Neural cell (in vitro differentiated cells): ENCODE data around the gene MAPK9. TPM values are rescaled to one million over a fixed set of nuclear protein-coding genes. Genes with fewer than 3 reads are reported as not detected.

ENCODE experiments used
- H2AFZ ChIP-seq: fragments of 200-600, 300-800 bp; sonication (generic), shearing (Covaris generic); 2 replicates; pipeline ENCODE4 v1.6.0; 2014; ENCODE audit warnings: low read depth, mild to moderate bottlenecking, antibody characterized with exemption, low read length, moderate library complexity
- H3F3A ChIP-seq: fragments of 200-600 bp; shearing (Covaris generic); 2 replicates; pipeline ENCODE4 v1.6.1; 2016; ENCODE audit warnings: mild to moderate bottlenecking, moderate library complexity, mixed read lengths, antibody characterized with exemption, low read length; ENCODE audit not compliant: insufficient read depth, poor library complexity, severe bottlenecking
- H3K27ac ChIP-seq: fragments of 200-600, 300-800 bp; sonication (generic), shearing (Covaris generic); 2 replicates; pipeline ENCODE4 v1.5.1; 2014; ENCODE audit warnings: mild to moderate bottlenecking, low read length, moderate library complexity
- H3K27me3 ChIP-seq: fragments of 300-800, 200-600 bp; sonication (generic), shearing (Covaris generic); 2 replicates; pipeline ENCODE4 v1.6.0; 2014; ENCODE audit warnings: mild to moderate bottlenecking, low read depth, low read length, moderate library complexity; ENCODE audit not compliant: insufficient read depth
- H3K36me3 ChIP-seq: fragments of 300-800, 200-600 bp; sonication (generic), shearing (Covaris generic); 2 replicates; pipeline ENCODE4 v1.5.1; 2014; ENCODE audit warnings: mild to moderate bottlenecking, antibody characterized with exemption, low read length, moderate library complexity; ENCODE audit not compliant: insufficient read depth
- H3K4me2 ChIP-seq: fragments of 300-800, 200-600 bp; sonication (generic), shearing (Covaris generic); 2 replicates; pipeline ENCODE4 v1.6.0; 2014; ENCODE audit warnings: mild to moderate bottlenecking, low read length
- H3K4me3 ChIP-seq: fragments of 300-800, 200-600 bp; sonication (generic), shearing (Covaris generic); 2 replicates; pipeline ENCODE4 v1.5.1; 2014; ENCODE audit warnings: mild to moderate bottlenecking, low read length, moderate library complexity
- H3K79me2 ChIP-seq: fragments of 200-600 bp; shearing (Covaris generic); replicated peaks from 2 replicates; pipeline ENCODE4 v1.6.0; 2014; ENCODE audit warnings: mild to moderate bottlenecking, low read length, moderate library complexity; ENCODE audit not compliant: insufficient read depth
- H3K9ac ChIP-seq: fragments of 300-800, 200-600 bp; sonication (generic), shearing (Covaris generic); 2 replicates; pipeline ENCODE4 v1.6.1; 2016; ENCODE audit warnings: mild to moderate bottlenecking, low read length, mixed read lengths
- H3K9me2 ChIP-seq: fragments of 200-600 bp; shearing (Covaris generic); 2 replicates; pipeline ENCODE4 v1.6.1; 2016; ENCODE audit warnings: mild to moderate bottlenecking, low read length, mixed read lengths; ENCODE audit not compliant: insufficient read depth
- H3K9me3 ChIP-seq: fragments of 200-600, 300-800 bp; sonication (generic), shearing (Covaris generic); 2 replicates; pipeline ENCODE4 v1.6.1; 2016; ENCODE audit warnings: mild to moderate bottlenecking, mixed run types, low read length, moderate library complexity, mixed read lengths
- H4K20me1 ChIP-seq: fragments of 200-600 bp; shearing (Covaris generic); 2 replicates; pipeline ENCODE4 v1.6.1; 2016; ENCODE audit warnings: mild to moderate bottlenecking, mixed run types; ENCODE audit not compliant: insufficient read depth
- CTCF ChIP-seq: fragments of 450-650 bp; IDR thresholded peaks from 2 replicates; pipeline ENCODE4 v1.5.1; 2014; ENCODE audit warnings: antibody characterized with exemption, mild to moderate bottlenecking, moderate library complexity; ENCODE audit not compliant: poor library complexity, severe bottlenecking
- EP300 ChIP-seq: fragments of 450-650 bp; conservative IDR thresholded peaks from 2 replicates; pipeline ENCODE4 v1.6.1; 2014; ENCODE audit warnings: antibody characterized with exemption, mild to moderate bottlenecking, moderate library complexity; ENCODE audit not compliant: poor library complexity, severe bottlenecking
- EZH2 ChIP-seq: fragments of 200-600, 300-800 bp; shearing (Covaris generic), sonication (generic); IDR thresholded peaks from 2 replicates; pipeline ENCODE4 v1.6.1; 2014; ENCODE audit warnings: antibody characterized with exemption, low read length, borderline replicate concordance, mild to moderate bottlenecking; ENCODE audit not compliant: insufficient read depth, poor library complexity, severe bottlenecking
- MXI1 ChIP-seq: fragments of 450-650 bp; conservative IDR thresholded peaks from 2 replicates; pipeline ENCODE4 v1.6.1; 2014; ENCODE audit warnings: antibody characterized with exemption, mild to moderate bottlenecking; ENCODE audit not compliant: poor library complexity, severe bottlenecking
- POLR2AphosphoS5 ChIP-seq: IDR thresholded peaks from 2 replicates; pipeline ENCODE4 v1.6.1; 2012
- RAD21 ChIP-seq: fragments of 450-650 bp; conservative IDR thresholded peaks from 2 replicates; pipeline ENCODE4 v1.6.1; 2014; ENCODE audit warnings: antibody characterized with exemption, mild to moderate bottlenecking, moderate library complexity
- REST ChIP-seq: IDR thresholded peaks from 2 replicates; pipeline ENCODE4 v1.6.1; 2012; ENCODE audit warnings: borderline replicate concordance
- SMC3 ChIP-seq: fragments of 450-650 bp; conservative IDR thresholded peaks from 2 replicates; pipeline ENCODE4 v1.6.1; 2014; ENCODE audit warnings: antibody characterized with exemption, mild to moderate bottlenecking, moderate library complexity; ENCODE audit not compliant: poor library complexity
- TAF1 ChIP-seq: IDR thresholded peaks from 2 replicates; pipeline ENCODE4 v1.6.1; 2012; ENCODE audit warnings: low read depth
- polyA plus RNA-seq: library from polyadenylated mRNA; depleted of rRNA; stranded (reverse); fragments of >200 nt; gene quantifications from 2 replicates; pipeline ENCODE4 v1.2.3, GENCODE V29; 2014

MAPK9 gene
- polyA plus RNA-seq, 1 donor from 2014 or later: 73.9 TPM

DNA sequence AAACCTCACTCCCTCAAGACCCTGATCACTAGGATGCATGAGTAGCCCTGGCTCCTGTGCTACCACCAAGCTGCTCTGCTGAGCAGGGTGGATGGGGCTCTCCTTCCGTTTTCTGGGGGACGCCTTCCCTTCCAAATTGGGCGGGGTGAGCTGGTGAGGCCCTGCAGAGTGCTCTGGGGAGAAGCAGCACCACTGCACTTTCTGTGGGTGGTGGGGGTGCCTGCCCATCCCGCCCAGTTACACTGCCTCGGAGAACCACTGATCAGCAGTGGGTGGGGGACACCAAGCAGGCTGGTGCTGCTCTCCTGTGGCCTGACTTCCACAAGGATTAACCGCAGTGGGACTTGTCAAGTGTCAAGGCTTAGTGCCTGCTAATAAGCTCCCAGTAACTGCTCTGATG lies 42.3 kb upstream of the MAPK9 start:
- Histone ChIP-seq H3K9ac (no peak overlapping the region), H3K36me3 (no peaks in the 10 kb centered on the region), H3F3A (no peaks in the 10 kb centered on the region), H2AFZ (no peak overlapping the region), H3K27me3 (no peaks in the 10 kb centered on the region), H3K9me2 (no peaks in the 10 kb centered on the region), H4K20me1 (no peaks in the 10 kb centered on the region), H3K79me2 (no peaks in the 10 kb centered on the region), H3K4me2 (no peak overlapping the region), H3K4me3 (no peak overlapping the region), H3K9me3 (no peaks in the 10 kb centered on the region), H3K27ac (no peak overlapping the region)
- TF ChIP-seq TAF1 (no peak), POLR2AphosphoS5 (no peak), CTCF (no peak), REST (no peak)

DNA sequence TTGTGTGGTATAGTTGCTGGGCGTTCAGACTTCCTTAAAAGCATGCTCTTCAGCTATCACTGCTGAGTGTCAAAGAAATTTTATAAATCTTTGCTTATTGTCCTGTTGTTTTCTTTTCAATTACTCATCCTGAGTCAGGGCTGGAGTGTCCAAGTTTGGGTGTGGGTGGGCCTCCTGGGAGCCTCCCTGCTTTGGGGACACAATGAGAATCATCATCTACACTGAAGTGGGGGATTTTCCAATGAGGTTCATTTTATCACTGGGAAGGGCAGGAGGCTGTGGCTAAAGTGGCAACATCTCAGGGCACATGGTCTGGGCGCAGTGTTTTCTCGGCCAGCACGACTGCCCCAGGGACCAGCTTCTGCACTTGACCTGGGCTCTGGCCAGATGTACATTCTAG lies 41.8 kb upstream of the MAPK9 start:
- H2AFZ ChIP-seq: no peak overlapping the region
- no peaks in the 10 kb centered on the region for H3K36me3 ChIP-seq
- no peaks in the 10 kb centered on the region for H3K9me2 ChIP-seq
- H3F3A ChIP-seq: no peaks in the 10 kb centered on the region
- H3K27me3 ChIP-seq: no peaks in the 10 kb centered on the region
- H3K79me2 ChIP-seq: no peaks in the 10 kb centered on the region
- H3K4me2 ChIP-seq: no peak overlapping the region
- no peaks in the 10 kb centered on the region for H3K9me3 ChIP-seq
- no peaks in the 10 kb centered on the region for H4K20me1 ChIP-seq
- H3K27ac ChIP-seq: no peak overlapping the region
- TF ChIP-seq EP300 (no peak), SMC3 (no peak), EZH2 (no peak), TAF1 (no peak), REST (no peak), MXI1 (no peak), POLR2AphosphoS5 (no peak), CTCF (no peak), RAD21 (no peak)
- H3K4me3 ChIP-seq: no peak overlapping the region
- H3K9ac ChIP-seq: no peak overlapping the region
